ENCODE data around the gene FAM43A. TPM values are rescaled to one million over a fixed set of nuclear protein-coding genes. Genes with fewer than 3 reads are reported as not detected.

Gene FAM43A
- total and polyA plus RNA-seq, 2 of the 8 experiments (the other 6 are each of a cell fraction or from before 2014, with no cell fraction given) = 2.3 to 2.6 TPM

DNA sequence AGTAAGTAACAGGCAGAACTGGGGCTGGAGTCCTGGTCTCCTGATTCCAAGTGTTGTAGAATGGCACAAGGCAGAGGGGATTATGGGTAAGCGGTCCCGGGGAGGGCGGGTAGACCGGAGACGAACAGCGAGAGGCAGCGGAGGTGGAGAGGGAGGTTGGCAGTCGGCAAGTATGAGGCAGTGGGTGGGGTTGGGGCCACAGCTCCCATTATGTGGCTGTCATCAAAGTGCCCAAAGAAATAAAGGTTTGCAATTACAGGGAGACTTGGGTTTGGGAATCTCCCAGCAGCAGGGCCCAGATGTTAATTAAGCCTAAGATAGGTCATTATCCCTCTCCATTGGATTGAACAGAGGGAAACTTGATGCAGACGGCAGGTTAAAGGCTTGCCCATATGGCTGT, 16.9 kb downstream of the FAM43A start (continued):
- TF ChIP-seq, protein P1, sequence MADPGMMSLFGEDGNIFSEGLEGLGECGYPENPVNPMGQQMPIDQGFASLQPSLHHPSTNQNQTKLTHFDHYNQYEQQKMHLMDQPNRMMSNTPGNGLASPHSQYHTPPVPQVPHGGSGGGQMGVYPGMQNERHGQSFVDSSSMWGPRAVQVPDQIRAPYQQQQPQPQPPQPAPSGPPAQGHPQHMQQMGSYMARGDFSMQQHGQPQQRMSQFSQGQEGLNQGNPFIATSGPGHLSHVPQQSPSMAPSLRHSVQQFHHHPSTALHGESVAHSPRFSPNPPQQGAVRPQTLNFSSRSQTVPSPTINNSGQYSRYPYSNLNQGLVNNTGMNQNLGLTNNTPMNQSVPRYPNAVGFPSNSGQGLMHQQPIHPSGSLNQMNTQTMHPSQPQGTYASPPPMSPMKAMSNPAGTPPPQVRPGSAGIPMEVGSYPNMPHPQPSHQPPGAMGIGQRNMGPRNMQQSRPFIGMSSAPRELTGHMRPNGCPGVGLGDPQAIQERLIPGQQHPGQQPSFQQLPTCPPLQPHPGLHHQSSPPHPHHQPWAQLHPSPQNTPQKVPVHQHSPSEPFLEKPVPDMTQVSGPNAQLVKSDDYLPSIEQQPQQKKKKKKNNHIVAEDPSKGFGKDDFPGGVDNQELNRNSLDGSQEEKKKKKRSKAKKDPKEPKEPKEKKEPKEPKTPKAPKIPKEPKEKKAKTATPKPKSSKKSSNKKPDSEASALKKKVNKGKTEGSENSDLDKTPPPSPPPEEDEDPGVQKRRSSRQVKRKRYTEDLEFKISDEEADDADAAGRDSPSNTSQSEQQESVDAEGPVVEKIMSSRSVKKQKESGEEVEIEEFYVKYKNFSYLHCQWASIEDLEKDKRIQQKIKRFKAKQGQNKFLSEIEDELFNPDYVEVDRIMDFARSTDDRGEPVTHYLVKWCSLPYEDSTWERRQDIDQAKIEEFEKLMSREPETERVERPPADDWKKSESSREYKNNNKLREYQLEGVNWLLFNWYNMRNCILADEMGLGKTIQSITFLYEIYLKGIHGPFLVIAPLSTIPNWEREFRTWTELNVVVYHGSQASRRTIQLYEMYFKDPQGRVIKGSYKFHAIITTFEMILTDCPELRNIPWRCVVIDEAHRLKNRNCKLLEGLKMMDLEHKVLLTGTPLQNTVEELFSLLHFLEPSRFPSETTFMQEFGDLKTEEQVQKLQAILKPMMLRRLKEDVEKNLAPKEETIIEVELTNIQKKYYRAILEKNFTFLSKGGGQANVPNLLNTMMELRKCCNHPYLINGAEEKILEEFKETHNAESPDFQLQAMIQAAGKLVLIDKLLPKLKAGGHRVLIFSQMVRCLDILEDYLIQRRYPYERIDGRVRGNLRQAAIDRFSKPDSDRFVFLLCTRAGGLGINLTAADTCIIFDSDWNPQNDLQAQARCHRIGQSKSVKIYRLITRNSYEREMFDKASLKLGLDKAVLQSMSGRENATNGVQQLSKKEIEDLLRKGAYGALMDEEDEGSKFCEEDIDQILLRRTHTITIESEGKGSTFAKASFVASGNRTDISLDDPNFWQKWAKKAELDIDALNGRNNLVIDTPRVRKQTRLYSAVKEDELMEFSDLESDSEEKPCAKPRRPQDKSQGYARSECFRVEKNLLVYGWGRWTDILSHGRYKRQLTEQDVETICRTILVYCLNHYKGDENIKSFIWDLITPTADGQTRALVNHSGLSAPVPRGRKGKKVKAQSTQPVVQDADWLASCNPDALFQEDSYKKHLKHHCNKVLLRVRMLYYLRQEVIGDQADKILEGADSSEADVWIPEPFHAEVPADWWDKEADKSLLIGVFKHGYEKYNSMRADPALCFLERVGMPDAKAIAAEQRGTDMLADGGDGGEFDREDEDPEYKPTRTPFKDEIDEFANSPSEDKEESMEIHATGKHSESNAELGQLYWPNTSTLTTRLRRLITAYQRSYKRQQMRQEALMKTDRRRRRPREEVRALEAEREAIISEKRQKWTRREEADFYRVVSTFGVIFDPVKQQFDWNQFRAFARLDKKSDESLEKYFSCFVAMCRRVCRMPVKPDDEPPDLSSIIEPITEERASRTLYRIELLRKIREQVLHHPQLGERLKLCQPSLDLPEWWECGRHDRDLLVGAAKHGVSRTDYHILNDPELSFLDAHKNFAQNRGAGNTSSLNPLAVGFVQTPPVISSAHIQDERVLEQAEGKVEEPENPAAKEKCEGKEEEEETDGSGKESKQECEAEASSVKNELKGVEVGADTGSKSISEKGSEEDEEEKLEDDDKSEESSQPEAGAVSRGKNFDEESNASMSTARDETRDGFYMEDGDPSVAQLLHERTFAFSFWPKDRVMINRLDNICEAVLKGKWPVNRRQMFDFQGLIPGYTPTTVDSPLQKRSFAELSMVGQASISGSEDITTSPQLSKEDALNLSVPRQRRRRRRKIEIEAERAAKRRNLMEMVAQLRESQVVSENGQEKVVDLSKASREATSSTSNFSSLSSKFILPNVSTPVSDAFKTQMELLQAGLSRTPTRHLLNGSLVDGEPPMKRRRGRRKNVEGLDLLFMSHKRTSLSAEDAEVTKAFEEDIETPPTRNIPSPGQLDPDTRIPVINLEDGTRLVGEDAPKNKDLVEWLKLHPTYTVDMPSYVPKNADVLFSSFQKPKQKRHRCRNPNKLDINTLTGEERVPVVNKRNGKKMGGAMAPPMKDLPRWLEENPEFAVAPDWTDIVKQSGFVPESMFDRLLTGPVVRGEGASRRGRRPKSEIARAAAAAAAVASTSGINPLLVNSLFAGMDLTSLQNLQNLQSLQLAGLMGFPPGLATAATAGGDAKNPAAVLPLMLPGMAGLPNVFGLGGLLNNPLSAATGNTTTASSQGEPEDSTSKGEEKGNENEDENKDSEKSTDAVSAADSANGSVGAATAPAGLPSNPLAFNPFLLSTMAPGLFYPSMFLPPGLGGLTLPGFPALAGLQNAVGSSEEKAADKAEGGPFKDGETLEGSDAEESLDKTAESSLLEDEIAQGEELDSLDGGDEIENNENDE (IDR thresholded peaks at IDR 0.05; ENCODE audit: insufficient replicate concordance, low read length) = no peak
- no peak for TF ChIP-seq SRF (IDR thresholded peaks at IDR 0.05; ENCODE audit: low read depth, low read length)
- TF ChIP-seq SIRT6 (IDR thresholded peaks at IDR 0.05; ENCODE audit: low read length) = no peak
- no peak for TF ChIP-seq KDM5A (IDR thresholded peaks at IDR 0.05; ENCODE audit: low read length)
- TF ChIP-seq KDM4A (IDR thresholded peaks at IDR 0.05; ENCODE audit: low read depth, low read length, severe bottlenecking) = no peak
